HG03354 (cell line): Measurements from ENCODE around the gene MOV10.
A peak's percentile ranks its signal among the peaks of the same experiment; 100 is the strongest.

ENCODE experiments used
- ATAC-seq: cut with Tn5 transposase; IDR thresholded peaks from one replicate; pipeline ENCODE4 v1.9.1; 2021; ENCODE audit warnings: mild to moderate bottlenecking; ENCODE audit not compliant: unreplicated experiment, poor library complexity, severe bottlenecking

Gene MOV10

GRCh38 chr1:112697781-112698201 is 23.3 kb downstream of the MOV10 start:
- ATAC-seq, result no peak

GRCh38 chr1:112698366-112699310 is 24.2 kb downstream of the MOV10 start:
- ATAC-seq, result no peak

DNA sequence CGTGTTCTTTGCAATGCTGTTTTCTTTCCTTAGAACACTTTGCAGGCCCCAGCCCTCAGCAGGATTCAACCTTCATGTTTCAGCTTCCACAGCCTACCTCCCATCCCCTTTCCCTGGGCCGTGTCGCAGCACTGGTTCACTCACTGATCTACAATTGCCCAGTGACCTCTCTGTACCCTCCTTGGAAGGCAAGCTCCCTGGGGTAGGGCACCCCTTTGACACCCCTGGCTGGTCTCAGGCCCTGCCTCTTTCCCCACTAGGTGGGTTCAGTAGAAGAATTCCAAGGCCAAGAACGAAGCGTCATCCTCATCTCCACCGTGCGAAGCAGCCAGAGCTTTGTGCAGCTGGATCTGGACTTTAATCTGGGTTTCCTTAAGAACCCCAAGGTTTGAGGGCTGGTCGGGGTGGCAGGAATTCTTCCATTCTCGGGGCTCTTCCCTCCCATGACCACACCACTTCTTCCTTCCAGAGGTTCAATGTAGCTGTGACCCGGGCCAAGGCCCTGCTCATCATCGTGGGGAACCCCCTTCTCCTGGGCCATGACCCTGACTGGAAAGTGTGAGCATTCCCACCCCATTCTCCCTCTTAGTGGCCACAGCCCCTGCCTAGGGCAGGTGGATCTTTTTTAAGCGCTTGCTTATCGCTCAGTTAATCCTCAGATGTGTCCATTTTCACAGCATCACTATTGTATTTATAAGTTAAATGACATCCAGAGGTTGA is 25.1 kb downstream of the MOV10 start:
- ATAC-seq, result no peak

GRCh38 chr1:112700290-112701226 is 26.1 kb downstream of the MOV10 start:
- ATAC-seq, result peak; percentile 53

GRCh38 chr1:112701227-112702066 is 27.0 kb downstream of the MOV10 start:
- ATAC-seq, result no peak

- ATAC-seq, result no peak
These were observed 27.6 kb downstream of the MOV10 start for GRCh38 chr1:112702067-112702395.

DNA sequence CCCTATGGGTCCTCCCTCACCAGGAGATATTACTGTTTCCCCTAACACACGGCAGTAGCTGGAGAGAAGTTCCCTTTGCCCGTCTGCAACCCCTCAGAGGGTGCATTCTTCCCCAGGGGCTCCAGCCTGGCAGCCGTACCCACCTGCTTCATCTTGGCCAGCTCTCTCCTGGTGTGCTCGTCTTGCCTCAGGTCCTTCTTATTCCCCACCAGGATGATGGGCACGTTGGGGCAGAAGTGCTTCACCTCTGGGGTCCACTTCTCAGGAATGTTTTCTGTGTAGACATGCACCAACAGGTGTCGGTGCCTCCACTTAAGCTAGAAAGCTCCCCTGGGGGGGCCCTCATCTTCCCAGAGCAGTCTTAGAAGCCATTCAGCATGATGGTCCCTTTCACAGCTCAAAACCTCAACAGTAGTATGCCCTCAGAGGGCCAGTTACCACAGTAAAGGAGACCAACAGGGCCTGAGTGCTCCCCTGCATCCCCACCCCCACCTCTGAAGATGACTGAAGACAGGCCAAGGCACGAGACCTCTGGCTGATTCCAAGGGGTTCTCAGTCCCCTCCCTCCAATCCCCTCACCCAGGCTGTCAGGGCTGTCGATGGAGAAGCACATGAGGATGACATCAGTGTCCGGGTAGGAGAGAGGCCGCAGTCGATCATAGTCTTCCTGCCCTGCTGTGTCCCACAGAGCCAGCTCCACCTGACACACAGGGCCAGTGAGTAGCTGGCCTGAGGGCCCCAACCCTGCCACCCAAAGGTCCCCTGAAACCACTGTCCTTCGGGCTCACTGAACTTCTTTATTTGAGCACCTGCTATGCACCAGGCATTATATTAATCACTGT is 28.2 kb downstream of the MOV10 start:
- ATAC-seq, result no peak

DNA sequence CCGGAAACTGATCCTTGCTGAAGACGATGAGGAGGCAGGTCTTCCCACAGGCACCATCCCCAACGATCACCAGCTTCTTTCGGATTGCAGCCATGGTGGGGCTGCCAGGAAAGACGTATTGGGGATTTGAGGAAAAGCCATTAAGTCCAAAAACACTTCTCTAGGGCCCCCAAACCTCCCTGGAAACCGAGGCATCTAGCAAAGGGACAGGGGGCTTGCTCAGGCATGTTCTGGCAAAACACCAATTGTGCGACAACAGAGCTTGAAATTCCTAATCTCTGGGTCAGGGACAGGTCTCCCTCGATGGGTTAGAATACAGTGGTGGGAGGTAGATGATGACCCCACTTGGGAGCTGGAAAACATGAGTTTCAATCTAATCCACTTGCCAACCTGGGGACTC is 29.2 kb downstream of the MOV10 start:
- no peak for ATAC-seq

GRCh38 chr1:112704391-112704933 is 30.0 kb downstream of the MOV10 start:
- ATAC-seq, result no peak

DNA sequence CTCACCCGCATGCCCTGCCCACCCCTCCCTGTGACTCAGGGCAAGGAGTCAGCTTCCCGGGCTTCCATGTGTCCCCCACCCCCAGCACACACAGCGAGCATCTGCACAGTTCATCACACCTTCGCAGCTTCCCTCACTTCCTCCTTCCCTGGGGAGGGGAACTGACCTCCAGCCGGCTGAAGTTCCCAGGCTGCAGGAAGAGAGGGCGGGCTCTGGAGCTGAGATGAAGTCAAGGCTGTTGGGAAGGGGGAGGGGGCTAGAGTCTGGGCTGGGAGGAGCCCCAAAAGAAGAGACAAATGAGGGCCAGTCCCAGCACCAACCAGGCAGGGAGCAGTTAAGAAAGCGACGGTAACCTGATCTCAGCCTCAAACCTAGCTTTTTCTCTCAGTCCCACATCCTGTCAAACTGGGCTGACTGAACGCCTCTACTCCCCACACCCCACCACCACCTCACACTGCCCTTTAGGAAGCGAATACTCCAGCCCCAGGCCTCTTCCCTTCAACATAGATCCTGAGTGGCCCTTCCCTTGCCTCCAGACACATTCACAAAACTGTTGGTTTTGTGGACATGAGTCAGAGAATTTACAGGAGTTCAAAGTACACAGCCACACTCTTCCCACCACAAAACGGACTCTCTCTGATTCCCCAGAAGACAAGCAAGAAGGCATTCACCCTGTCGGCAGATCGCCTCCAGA is 30.6 kb downstream of the MOV10 start:
- ATAC-seq, result peak; percentile 60

DNA sequence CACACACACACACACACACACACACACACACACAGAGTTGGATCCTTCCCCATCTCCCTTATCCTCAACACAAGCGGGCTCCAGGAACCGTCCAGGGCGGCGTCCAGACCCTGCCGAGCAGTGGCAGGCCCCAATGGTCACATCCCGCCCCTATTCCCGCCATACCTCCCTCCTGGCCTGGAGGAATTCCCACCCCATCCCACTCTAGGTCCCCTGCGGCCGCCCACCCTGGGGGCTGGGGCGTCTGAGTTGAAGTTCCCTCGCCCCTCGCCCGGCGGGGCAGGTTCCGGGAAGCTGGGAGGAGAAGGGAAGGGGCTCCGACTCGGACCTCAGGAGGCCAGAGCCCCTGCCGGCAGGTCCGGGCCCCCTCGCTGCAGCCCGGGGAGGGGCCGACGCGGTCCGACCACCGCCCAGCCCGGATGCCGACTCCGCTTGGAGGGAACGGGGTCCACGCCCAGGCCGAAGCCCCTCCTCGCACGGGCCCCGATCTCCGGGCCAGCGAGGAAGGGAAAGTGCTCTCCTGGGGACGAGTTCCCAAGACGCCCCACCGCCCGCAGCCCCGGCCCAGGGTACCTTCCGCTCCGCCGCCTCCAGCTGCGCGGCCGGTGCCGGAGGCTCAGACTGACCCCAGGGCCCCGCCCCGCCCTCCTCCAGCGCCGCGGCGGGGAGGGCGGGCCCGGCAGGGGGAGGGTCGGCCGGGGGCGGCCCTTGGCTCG is 32.2 kb downstream of the MOV10 start, which contains the start of gene RHOC:
Gene RHOC, minus strand, starts transcription at position 623 of the 716 bp plus-strand sequence. CDS start 3,328 bp downstream, outside the sequence.
- peak; percentile 75 for ATAC-seq

DNA sequence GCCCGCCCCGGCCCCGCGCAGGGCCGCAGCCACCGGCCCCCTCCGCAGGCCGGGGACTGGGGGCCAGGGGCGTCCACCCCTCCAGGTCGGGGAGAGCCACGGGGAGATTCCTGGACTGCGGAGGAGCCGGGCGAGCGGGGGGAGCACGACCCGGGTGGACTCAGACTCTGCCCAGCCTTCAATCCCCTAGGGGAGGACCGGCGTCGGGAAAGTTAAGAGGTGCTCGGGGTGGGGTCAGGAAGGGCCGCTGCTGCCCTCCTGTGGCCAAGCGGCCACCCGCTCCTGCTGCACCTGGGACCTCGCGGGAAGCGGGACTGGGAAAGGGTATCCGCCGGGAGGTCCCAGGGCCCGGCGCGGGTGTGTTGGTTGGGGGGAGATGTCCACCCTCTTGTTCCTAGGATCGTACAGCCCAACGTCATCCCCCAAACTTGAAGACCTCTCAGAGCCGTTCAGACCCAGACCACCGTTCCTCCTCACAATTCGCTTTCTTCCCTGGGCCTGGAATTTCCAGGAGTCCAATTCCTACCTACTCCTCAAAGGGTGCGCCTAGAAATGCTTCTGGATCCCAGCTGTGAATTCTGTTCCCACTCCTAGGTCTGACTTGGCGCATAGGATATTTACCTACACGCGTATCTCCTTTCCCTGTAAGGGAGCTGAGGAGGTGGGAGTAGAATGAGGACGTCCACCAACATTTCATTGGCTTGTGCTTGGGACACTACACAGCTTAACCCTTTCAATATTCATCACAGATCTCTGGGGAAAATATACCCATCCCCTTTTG is 33.0 kb downstream of the MOV10 start:
- ATAC-seq, result peak; percentile 65

- no peak for ATAC-seq
These were observed 33.6 kb downstream of the MOV10 start for GRCh38 chr1:112708002-112708448.

GRCh38 chr1:112708489-112708888 is 34.0 kb downstream of the MOV10 start:
- ATAC-seq, result no peak

- no peak for ATAC-seq
These were observed 35.7 kb downstream of the MOV10 start for GRCh38 chr1:112710159-112710558.

GRCh38 chr1:112710586-112710985 is 36.1 kb downstream of the MOV10 start:
- ATAC-seq, result no peak
